ENCODE measurements around the gene UBE2O.

The UBE2O gene

DNA sequence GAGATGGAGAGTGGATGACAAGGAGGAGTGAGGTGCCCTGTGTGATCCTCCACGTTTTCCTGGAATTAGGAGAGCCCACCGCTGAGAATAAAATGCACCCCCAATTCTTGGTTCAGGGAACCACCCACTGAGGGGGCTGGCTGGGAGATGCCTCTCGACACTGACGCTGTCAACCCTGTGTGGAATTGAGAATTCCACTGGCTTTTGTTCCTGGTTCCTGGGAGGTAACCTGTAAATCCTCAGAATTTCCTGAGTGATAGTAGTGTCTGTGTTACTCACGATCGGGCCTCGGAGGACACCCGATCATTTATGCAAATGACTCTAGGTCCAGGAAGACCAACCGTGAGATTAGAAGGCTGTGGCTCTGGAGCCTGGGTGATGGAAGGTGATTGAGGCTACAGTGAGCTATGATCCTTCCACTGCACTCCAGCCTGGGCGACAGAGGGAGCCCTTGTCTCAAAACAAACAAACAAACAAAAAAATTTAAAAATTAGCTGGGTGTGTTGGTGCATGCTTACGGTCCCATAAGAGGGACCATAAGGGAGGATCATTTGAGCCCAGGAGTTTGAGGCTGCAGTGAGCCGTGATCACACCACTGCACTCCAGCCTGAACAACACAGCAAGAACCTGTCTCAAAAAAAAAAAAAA lies 87.6 kb downstream of the UBE2O start:
- ATAC-seq, result no peak
- TF ChIP-seq ZNF565 (CRISPR knock-in tag; conservative IDR thresholded peaks at IDR 0.05; ENCODE audit: low read depth) (no peak), TOX (CRISPR knock-in tag; IDR thresholded peaks at IDR 0.05; ENCODE audit: borderline replicate concordance) (no peak)
- TF ChIP-seq, protein P1, sequence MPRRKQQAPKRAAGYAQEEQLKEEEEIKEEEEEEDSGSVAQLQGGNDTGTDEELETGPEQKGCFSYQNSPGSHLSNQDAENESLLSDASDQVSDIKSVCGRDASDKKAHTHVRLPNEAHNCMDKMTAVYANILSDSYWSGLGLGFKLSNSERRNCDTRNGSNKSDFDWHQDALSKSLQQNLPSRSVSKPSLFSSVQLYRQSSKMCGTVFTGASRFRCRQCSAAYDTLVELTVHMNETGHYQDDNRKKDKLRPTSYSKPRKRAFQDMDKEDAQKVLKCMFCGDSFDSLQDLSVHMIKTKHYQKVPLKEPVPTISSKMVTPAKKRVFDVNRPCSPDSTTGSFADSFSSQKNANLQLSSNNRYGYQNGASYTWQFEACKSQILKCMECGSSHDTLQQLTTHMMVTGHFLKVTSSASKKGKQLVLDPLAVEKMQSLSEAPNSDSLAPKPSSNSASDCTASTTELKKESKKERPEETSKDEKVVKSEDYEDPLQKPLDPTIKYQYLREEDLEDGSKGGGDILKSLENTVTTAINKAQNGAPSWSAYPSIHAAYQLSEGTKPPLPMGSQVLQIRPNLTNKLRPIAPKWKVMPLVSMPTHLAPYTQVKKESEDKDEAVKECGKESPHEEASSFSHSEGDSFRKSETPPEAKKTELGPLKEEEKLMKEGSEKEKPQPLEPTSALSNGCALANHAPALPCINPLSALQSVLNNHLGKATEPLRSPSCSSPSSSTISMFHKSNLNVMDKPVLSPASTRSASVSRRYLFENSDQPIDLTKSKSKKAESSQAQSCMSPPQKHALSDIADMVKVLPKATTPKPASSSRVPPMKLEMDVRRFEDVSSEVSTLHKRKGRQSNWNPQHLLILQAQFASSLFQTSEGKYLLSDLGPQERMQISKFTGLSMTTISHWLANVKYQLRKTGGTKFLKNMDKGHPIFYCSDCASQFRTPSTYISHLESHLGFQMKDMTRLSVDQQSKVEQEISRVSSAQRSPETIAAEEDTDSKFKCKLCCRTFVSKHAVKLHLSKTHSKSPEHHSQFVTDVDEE (CRISPR knock-in tag; IDR thresholded peaks at IDR 0.05), result no peak
- TF ChIP-seq, protein P2, sequence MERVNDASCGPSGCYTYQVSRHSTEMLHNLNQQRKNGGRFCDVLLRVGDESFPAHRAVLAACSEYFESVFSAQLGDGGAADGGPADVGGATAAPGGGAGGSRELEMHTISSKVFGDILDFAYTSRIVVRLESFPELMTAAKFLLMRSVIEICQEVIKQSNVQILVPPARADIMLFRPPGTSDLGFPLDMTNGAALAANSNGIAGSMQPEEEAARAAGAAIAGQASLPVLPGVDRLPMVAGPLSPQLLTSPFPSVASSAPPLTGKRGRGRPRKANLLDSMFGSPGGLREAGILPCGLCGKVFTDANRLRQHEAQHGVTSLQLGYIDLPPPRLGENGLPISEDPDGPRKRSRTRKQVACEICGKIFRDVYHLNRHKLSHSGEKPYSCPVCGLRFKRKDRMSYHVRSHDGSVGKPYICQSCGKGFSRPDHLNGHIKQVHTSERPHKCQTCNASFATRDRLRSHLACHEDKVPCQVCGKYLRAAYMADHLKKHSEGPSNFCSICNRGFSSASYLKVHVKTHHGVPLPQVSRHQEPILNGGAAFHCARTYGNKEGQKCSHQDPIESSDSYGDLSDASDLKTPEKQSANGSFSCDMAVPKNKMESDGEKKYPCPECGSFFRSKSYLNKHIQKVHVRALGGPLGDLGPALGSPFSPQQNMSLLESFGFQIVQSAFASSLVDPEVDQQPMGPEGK (CRISPR knock-in tag; IDR thresholded peaks at IDR 0.05; ENCODE audit: borderline replicate concordance), result no peak

DNA sequence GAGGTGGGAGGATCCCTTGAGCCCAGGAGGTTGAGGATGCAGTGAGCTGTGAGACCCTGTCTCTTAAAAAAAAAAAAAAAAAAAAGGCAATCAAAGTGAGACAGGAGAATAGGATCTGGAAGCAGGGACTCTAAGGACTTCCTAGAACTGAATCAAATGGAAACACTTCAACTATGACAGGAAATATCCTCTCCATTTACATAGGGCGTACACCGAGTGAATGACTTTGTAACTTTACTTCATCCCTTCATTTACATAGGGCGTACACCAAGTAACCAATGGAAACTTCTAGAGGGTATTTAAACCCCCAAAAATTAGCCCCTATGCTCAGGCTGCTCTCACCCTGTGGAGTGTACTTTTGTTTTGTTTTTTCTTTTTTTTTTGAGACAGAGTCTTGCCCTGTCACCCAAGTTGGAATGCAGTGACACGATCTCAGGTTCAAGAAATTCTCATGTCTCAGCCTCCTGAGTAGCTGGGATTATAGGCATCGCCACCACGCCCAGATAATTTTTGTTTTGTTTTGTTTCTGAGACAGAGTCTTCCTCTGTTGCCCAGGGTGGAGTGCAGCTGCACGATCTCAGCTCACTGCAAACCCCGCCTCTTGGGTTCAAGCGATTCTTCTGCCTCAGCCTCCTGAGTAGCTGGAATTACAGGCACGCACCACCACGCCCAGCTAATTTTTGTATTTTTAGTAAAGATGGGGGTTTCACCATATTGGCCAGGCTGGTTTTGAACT lies 89.7 kb downstream of the UBE2O start:
- no peak for ATAC-seq
- TF ChIP-seq PPARA (CRISPR knock-in tag; IDR thresholded peaks at IDR 0.05; ENCODE audit: borderline replicate concordance) (no peak), ZC3H10 (CRISPR knock-in tag; IDR thresholded peaks at IDR 0.05) (no peak), RARB (CRISPR knock-in tag; IDR thresholded peaks at IDR 0.05) (no peak), OSR1 (CRISPR knock-in tag; IDR thresholded peaks at IDR 0.05) (no peak), ZNF565 (CRISPR knock-in tag; conservative IDR thresholded peaks at IDR 0.05; ENCODE audit: low read depth) (no peak)
- TF ChIP-seq, protein P1 (CRISPR knock-in tag; IDR thresholded peaks at IDR 0.05), result no peak
- TF ChIP-seq, protein P3, sequence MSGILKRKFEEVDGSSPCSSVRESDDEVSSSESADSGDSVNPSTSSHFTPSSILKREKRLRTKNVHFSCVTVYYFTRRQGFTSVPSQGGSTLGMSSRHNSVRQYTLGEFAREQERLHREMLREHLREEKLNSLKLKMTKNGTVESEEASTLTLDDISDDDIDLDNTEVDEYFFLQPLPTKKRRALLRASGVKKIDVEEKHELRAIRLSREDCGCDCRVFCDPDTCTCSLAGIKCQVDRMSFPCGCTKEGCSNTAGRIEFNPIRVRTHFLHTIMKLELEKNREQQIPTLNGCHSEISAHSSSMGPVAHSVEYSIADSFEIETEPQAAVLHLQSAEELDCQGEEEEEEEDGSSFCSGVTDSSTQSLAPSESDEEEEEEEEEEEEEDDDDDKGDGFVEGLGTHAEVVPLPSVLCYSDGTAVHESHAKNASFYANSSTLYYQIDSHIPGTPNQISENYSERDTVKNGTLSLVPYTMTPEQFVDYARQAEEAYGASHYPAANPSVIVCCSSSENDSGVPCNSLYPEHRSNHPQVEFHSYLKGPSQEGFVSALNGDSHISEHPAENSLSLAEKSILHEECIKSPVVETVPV (CRISPR knock-in tag; IDR thresholded peaks at IDR 0.05), result no peak
- TF ChIP-seq, protein P4, sequence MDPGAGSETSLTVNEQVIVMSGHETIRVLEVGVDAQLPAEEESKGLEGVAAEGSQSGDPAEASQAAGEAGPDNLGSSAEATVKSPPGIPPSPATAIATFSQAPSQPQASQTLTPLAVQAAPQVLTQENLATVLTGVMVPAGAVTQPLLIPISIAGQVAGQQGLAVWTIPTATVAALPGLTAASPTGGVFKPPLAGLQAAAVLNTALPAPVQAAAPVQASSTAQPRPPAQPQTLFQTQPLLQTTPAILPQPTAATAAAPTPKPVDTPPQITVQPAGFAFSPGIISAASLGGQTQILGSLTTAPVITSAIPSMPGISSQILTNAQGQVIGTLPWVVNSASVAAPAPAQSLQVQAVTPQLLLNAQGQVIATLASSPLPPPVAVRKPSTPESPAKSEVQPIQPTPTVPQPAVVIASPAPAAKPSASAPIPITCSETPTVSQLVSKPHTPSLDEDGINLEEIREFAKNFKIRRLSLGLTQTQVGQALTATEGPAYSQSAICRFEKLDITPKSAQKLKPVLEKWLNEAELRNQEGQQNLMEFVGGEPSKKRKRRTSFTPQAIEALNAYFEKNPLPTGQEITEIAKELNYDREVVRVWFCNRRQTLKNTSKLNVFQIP (CRISPR knock-in tag; IDR thresholded peaks at IDR 0.05; ENCODE audit: borderline replicate concordance, low read depth), result no peak
- TF ChIP-seq, protein P2 (CRISPR knock-in tag; IDR thresholded peaks at IDR 0.05; ENCODE audit: borderline replicate concordance), result no peak

DNA sequence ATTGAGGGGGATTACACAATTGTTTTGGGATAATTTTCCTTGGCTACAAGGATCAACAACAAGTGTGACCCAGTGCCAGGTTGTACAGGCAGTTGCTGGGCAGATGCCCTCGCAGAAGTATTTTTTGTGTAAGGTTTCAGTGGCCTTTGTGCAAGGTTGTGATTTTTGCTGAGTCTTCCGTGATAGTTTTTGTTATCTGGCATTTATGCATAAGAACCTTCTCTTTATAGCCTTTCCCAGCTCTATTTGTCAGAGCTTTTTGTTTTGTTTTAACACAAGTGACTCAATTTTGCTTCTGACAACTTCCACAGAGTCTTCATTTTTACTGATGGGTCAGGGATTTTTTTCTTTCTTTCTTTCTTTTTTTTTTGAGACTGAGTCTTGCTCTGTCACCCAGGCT lies 92.5 kb downstream of the UBE2O start:
- no peak for ATAC-seq
- TF ChIP-seq, protein P3 (CRISPR knock-in tag; IDR thresholded peaks at IDR 0.05), result no peak
- TF ChIP-seq CSDC2 (CRISPR knock-in tag; IDR thresholded peaks at IDR 0.05) (no peak), OSR1 (CRISPR knock-in tag; IDR thresholded peaks at IDR 0.05) (no peak), ZNF70 (CRISPR knock-in tag; IDR thresholded peaks at IDR 0.05) (no peak), TCF4 (CRISPR knock-in tag; IDR thresholded peaks at IDR 0.05; ENCODE audit: borderline replicate concordance) (no peak), ZNF565 (CRISPR knock-in tag; conservative IDR thresholded peaks at IDR 0.05; ENCODE audit: low read depth) (no peak), ZC3H10 (CRISPR knock-in tag; IDR thresholded peaks at IDR 0.05) (no peak), ZFP30 (CRISPR knock-in tag; IDR thresholded peaks at IDR 0.05) (no peak)
- TF ChIP-seq, protein P5, sequence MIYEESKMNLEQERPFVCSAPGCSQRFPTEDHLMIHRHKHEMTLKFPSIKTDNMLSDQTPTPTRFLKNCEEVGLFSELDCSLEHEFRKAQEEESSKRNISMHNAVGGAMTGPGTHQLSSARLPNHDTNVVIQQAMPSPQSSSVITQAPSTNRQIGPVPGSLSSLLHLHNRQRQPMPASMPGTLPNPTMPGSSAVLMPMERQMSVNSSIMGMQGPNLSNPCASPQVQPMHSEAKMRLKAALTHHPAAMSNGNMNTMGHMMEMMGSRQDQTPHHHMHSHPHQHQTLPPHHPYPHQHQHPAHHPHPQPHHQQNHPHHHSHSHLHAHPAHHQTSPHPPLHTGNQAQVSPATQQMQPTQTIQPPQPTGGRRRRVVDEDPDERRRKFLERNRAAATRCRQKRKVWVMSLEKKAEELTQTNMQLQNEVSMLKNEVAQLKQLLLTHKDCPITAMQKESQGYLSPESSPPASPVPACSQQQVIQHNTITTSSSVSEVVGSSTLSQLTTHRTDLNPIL (CRISPR knock-in tag; IDR thresholded peaks at IDR 0.05; ENCODE audit: low read depth), result no peak
